ENCODE results near the gene EPN3.

The EPN3 gene

GRCh38 chr17:50511058-50511457 lies 21.5 kb upstream of the EPN3 start:
- DNase-seq (ENCODE audit: low spot score), result no peak

GRCh38 chr17:50513495-50513894 lies 19.0 kb upstream of the EPN3 start:
- no peak for DNase-seq (ENCODE audit: low spot score)

GRCh38 chr17:50514388-50514787 lies 18.1 kb upstream of the EPN3 start:
- DNase-seq (ENCODE audit: low spot score), result no peak

DNA sequence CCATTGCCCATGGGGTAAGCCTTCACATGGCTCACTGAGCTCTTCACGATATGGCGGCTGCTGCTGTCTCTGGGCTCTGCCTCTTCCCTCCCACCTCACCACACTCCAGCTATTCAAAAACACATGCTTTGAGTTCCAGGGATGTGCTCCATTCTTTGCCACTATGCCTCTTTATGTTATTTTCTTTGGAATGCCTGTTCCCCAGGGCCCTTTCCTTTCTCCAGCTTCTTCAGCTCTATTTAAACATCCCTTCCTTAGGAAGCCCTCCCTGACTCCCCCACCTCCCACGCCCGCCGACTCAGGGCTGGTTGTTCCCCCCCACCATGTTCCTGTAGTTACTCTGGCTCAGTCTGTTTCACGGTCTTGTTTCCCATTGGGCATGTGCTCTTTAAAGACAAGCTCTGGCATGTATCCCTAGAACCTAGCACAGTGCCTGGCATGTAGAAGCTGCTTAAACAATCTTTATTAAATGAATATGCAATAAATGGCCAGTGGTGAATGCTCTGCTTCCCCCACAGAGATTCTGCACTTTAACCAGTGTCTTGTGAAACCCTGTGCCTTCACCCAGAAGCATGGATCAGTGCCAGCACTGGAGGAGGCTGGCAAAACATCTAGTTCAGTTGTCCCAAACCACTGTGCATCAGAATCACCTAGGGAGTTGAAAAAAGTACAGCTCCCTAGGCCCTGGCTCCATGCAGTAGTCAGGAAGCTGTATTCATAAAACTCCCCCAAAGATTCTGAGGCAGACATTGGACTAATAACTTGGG lies 17.4 kb upstream of the EPN3 start:
- no peak for DNase-seq (ENCODE audit: low spot score)

GRCh38 chr17:50517011-50517410 lies 15.5 kb upstream of the EPN3 start:
- DNase-seq (ENCODE audit: low spot score), result no peak

- no peak for DNase-seq (ENCODE audit: low spot score)
Observed at GRCh38 chr17:50517504-50518383, 14.8 kb upstream of the EPN3 start.

DNA sequence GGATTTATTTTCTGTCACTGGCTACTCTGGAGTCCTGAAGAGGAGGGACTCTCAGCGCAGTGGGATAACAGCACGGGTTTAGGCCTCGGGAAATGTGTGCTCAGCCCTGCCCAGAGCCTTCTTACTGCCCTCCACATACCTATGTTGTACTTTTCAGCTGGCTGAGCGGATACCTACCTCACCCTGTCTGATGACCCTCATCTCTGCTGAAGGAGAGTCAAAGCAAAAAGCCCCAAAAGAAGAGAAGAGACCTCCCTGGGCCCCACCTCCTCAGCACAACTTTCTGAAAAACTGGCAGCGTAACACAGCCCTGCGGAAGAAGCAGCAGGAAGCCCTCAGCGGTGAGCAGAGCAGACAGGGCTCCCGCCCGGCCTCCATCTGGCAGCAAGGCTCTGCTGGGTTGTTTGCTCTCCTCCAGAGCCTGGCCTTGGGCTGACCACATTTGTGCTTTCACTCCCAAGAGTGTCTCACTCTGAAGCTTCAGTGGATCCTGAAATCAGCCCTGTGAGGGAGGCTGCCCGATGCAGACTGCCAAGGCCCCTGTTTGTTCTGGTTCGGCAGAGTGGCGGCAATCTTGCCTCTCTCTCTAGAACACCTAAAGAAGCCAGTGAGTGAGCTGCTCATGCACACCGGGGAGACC lies 14.0 kb upstream of the EPN3 start:
- no peak for DNase-seq (ENCODE audit: low spot score)

DNA sequence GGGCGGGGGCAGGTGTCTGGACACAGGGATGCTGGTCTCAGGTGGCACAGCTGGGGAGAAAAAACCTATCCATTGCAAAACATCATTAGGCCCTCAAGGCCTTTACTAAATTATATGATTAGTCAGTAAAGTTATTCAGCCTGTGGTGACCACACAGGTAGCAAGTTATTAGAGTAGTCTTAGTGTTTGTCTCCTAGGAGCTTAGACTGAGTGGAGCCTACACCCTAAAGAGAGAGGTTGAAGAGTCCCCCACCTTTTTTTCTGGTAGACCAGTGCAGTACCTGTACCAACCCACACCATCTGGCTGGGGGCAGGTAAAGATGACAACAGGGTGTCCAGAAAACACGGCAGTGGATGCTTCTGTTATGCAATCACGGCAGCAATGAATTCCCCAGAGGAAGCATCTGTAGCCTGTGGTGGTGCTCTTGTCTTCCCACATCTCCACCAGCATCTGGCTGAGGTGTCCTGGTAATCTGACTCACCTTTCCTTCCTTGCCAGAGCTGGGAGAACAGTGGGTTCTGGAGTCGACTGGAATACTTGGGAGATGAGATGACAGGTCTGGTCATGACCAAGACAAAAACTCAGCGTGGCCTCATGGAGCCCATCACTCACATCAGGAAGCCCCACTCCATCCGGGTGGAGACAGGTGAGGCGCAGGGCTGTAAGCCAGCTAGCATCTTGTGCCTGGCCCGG lies 13.2 kb upstream of the EPN3 start:
- DNase-seq (ENCODE audit: low spot score), result no peak

DNA sequence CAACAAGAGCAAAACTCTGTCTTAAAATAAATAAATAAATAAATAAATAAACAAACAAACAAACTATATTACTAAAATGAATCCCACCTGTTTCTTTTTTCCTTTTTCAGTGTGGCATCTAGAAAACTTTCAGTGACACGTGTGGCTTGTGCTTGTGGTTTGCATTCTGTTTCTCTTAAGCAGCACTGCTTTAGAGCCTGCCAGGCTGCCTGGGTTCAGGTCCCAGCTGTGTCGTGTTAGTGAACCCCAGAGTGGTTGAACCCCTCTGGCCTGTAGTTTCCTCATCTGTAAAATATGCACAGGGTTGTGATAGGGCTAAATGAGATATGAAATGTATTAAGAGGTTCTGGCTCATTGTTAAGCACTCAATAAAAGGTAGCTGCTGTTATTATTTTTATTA lies 12.1 kb upstream of the EPN3 start:
- DNase-seq (ENCODE audit: low spot score), result no peak

GRCh38 chr17:50521514-50521913 lies 11.0 kb upstream of the EPN3 start:
- no peak for DNase-seq (ENCODE audit: low spot score)

- DNase-seq (ENCODE audit: low spot score), result no peak
Observed at GRCh38 chr17:50522766-50523165, 9.8 kb upstream of the EPN3 start.

DNA sequence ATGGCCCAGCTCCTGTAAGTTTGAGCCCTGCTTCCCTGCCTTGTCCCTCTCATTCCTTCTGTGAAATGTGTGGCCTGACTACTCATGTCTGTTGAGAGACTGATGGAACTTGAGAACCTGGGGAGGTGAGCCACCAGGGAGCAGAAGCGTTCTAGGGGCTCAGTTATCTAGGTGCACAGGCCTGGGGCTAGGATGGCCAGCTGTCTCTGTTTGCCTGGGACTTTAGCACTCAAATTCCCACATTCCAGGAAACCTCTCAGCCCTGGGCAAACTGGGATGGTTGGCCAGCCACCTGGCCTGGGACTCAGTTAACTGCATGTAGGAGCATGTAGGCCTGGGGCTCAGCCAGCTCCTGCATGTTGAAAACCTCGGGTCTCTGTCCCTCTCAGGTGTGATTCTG lies 9.3 kb upstream of the EPN3 start:
- DNase-seq (ENCODE audit: low spot score), result no peak

- no peak for DNase-seq (ENCODE audit: low spot score)
Observed at GRCh38 chr17:50524838-50525237, 7.7 kb upstream of the EPN3 start.

DNA sequence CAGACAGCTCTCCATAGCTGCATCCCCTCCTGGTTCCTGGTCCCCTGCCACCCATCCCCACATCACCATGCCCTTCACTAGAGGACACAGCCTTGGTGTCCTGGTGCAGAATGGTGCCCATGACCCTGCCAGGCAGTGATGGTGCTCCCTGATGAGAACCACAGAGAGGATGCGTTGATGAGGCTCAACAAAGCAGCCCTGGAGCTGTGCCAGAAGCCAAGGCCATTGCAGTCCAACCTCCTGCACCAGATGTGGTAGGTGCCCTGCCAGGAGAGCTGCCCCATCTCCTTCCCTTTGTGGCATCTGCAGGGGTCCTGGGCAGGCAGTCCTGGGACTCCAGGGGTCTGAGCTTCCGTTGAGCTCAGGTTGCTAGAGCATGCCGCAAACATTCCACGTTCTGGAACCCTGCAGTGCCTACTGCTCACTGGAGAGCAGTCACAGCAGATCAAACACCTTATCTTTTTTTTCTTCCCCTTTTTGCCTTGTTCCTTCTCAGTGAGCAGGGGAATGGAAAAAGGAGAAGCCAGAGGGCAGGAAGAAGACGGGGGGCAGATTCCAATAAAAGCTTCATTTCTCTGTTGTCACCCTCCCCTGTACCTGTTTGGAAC lies 5.3 kb upstream of the EPN3 start:
- no peak for DNase-seq (ENCODE audit: low spot score)

- no peak for DNase-seq (ENCODE audit: low spot score)
Observed at GRCh38 chr17:50527949-50528474, 4.5 kb upstream of the EPN3 start.

GRCh38 chr17:50529849-50530248 lies 2.7 kb upstream of the EPN3 start:
- no peak for DNase-seq (ENCODE audit: low spot score)

DNA sequence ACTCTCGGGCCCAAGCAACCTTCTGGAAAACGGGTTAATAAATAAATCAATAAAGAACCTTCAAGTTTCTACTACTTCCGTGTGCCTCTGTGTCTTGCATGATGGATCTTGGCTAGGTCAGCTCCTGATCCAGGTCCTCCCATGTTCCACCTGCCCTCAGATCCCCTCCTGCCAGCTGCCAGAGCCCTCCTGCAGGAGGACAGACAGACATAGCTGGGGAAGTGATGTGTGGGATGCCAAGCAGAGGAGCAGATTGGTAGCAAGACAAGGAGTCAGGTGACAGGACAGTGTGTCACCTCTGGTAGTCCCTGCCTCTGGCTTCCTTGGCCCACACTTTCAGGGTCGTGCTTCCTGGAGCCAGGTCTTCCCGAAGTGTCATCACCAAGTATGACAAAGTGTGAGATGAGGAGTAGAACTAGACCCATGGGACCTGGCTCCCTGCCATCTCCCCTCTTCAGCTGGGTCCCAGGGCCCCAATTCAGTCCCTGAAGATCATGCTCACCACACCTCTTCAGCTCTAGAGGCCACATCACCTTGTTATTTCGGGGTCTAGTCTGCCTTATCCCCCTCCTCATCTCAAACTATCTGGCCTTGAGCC lies 1.0 kb upstream of the EPN3 start:
- DNase-seq (ENCODE audit: low spot score), result no peak

DNA sequence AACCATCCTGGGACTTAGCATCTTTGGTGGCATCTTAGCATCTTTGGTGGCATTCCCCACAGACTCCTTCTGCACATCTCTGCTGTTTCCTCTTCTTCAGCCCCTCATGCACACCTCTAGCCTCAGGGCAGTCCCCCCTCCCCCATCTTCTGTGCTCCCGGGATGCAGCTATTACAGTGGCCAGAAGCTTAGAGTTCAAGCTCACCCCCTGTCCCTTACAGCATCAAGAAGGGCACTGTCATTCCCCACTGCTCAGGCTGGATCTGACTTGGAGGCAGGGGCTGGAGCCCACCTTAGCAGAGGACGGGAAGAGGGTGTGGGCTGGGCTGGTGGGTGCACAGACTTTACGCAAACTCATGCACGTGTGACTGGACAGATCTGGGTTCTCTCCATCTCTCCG lies 650 bp downstream of the EPN3 start:
- no peak for DNase-seq (ENCODE audit: low spot score)

DNA sequence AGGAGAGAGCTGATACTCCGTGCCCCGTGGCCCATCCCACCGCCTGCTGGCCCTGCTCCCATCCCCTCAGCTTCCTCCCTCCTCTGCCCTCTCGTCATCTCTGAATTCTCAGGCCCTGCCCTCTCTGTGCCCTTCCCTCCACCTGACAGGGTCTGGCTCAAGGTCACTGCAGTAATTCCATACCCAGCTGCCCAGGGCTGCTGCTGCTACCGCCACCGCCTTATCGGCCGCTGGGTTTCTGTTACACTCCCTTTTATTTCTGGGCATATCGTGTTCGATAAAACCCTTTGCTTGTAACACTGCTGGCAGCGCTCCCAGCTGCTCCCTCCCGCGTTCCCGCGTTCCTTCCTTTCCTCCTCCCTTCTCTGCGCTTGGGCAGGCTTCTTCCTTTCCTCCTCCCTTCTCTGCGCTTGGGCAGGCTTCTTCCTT lies 1.2 kb downstream of the EPN3 start:
- DNase-seq (ENCODE audit: low spot score), result no peak

GRCh38 chr17:50534222-50534978 lies 1.9 kb downstream of the EPN3 start:
- no peak for DNase-seq (ENCODE audit: low spot score)

DNA sequence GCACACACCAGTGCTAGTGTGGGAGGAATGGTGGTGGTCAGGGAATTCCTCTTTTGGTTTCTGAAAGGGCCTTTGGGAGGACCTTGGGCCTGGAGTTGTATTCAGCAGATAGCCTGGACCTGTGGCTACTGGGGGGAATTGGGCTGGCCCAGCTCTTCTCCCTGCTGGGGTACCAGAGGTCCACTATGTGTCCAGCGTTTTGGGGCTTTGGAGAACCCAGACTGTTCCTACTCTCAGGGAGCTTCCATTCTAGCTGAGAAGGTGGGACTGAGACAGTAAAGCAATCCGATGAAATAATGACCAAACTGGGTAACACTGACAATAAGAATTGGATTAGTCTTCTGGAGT lies 2.4 kb downstream of the EPN3 start:
- no peak for DNase-seq (ENCODE audit: low spot score)

All from globus pallidus (tissue), 1 donor.